Endothelial cell of umbilical vein (primary cell): ENCODE results near the gene PRMT1. TPM values are rescaled to one million over a fixed set of nuclear protein-coding genes. Genes with fewer than 3 reads are reported as not detected.

ENCODE experiments used
- BruUV-seq: library from RNA; stranded (reverse); fragments of 400-500 nt; replicated peaks from 2 replicates; lab custom pipeline; 2021; lab: Mats Ljungman, UMichigan
- CTCF ChIA-PET: fragments of 300-600, 350-600 bp; sonication (Branson Sonifier 250); formaldehyde crosslinking; loops from one replicate; lab custom pipeline; 2021; ENCODE audit warnings: antibody characterized with exemption, inconsistent platforms; lab: Charles Lee
- POLR2A ChIA-PET: fragments of 300-600, 350-600 bp; sonication (Branson Sonifier 250); formaldehyde crosslinking; loops from one replicate; lab custom pipeline; 2021; ENCODE audit warnings: antibody characterized with exemption, inconsistent platforms; lab: Charles Lee
- DNase-seq: peaks from one replicate; pipeline ENCODE4 v3.0.0-alpha.2; 2011; ENCODE audit warnings: low read depth, low spot score
- FAIRE-seq: peaks from 2 replicates; lab custom pipeline; 2011; peaks lifted over from hg19 to GRCh38; lab: Jason Lieb, UNC
- H2AFZ ChIP-seq: 2 replicates; pipeline ENCODE4 v1.6.0; 2012; ENCODE audit warnings: low read depth, low read length, control low read depth, inconsistent platforms
- H3K27ac ChIP-seq: 2 replicates; pipeline ENCODE4 v1.5.1; 2011; ENCODE audit warnings: low read depth, mild to moderate bottlenecking, control low read depth, low read length, moderate library complexity; ENCODE audit not compliant: insufficient read depth
- H3K27me3 ChIP-seq, 2 experiments: 2 replicates each; pipeline versions ENCODE4 v1.6.0 to v1.6.1; 2011; ENCODE audit warnings: low read length in 2 of 2, mixed read lengths in 1 of 2; ENCODE audit not compliant: control insufficient read depth in 2 of 2, insufficient read depth in 2 of 2
- H3K36me3 ChIP-seq, 2 experiments: 2 replicates in 1 of 2; 3 replicates in 1 of 2; pipeline ENCODE4 v1.5.1; 2011; ENCODE audit warnings: low read length in 2 of 2, mild to moderate bottlenecking in 1 of 2, moderate library complexity in 1 of 2; ENCODE audit not compliant: control insufficient read depth in 2 of 2, insufficient read depth in 2 of 2; ENCODE audit errors: extremely low read depth in 1 of 2
- H3K4me1 ChIP-seq: 3 replicates; pipeline ENCODE4 v1.5.1; 2011; ENCODE audit warnings: mild to moderate bottlenecking, low read length; ENCODE audit not compliant: control insufficient read depth, insufficient read depth; ENCODE audit errors: extremely low read depth
- H3K4me2 ChIP-seq: 2 replicates; pipeline ENCODE4 v1.6.1; 2011; ENCODE audit warnings: low read length, control low read depth, mixed read lengths; ENCODE audit not compliant: insufficient read depth
- H3K4me3 ChIP-seq, 3 experiments: fragments of 200-600 bp in 1 of 3; sonication (generic), shearing (Covaris generic) in 1 of 3; replicated peaks in 1 of 3; 2 replicates each; pipeline ENCODE4 v1.5.1; 2011 to 2016; ENCODE audit warnings: control low read depth in 3 of 3, low read length in 3 of 3, mild to moderate bottlenecking in 2 of 3, inconsistent platforms in 1 of 3, low read depth in 1 of 3, moderate library complexity in 1 of 3; ENCODE audit not compliant: insufficient read depth in 1 of 3
- H3K79me2 ChIP-seq: 2 replicates; pipeline ENCODE4 v1.6.0; 2012; ENCODE audit warnings: low read length, inconsistent platforms; ENCODE audit not compliant: control insufficient read depth, insufficient read depth
- H3K9ac ChIP-seq: replicated peaks from 2 replicates; pipeline ENCODE3; 2011; ENCODE audit warnings: low read length, control low read depth; ENCODE audit not compliant: insufficient read depth; ENCODE audit errors: extremely low read depth
- H3K9me1 ChIP-seq: replicated peaks from 3 replicates; pipeline ENCODE4 v1.6.0; 2011; ENCODE audit warnings: mild to moderate bottlenecking, low read length; ENCODE audit not compliant: control insufficient read depth, insufficient read depth; ENCODE audit errors: extremely low read depth
- H3K9me3 ChIP-seq: replicated peaks from 2 replicates; pipeline ENCODE4 v1.5.1; 2012; ENCODE audit warnings: low read length, inconsistent platforms; ENCODE audit not compliant: control insufficient read depth, insufficient read depth
- H4K20me1 ChIP-seq: replicated peaks from 2 replicates; pipeline ENCODE3; 2011; ENCODE audit warnings: mild to moderate bottlenecking, low read length; ENCODE audit not compliant: control insufficient read depth, insufficient read depth; ENCODE audit errors: extremely low read depth
- EZH2 ChIP-seq: IDR thresholded peaks from 2 replicates; pipeline ENCODE4 v1.6.1; 2012; ENCODE audit warnings: borderline replicate concordance, low read depth, mild to moderate bottlenecking, moderate library complexity, low read length, inconsistent platforms; ENCODE audit not compliant: severe bottlenecking
- FOS ChIP-seq: IDR thresholded peaks from 2 replicates; pipeline ENCODE4 v1.6.1; 2011; ENCODE audit warnings: mild to moderate bottlenecking, low read length, moderate library complexity, borderline replicate concordance; ENCODE audit not compliant: insufficient read depth
- JUN ChIP-seq: IDR thresholded peaks from 2 replicates; pipeline ENCODE4 v1.6.1; 2011; ENCODE audit warnings: borderline replicate concordance, low read depth; ENCODE audit not compliant: insufficient read length, insufficient read depth
- POLR2A ChIP-seq: IDR thresholded peaks from 2 replicates; pipeline ENCODE4 v1.6.1; 2012; ENCODE audit warnings: low read depth, mild to moderate bottlenecking, control low read depth, low read length
- POLR2AphosphoS5 ChIP-seq: IDR thresholded peaks from 2 replicates; pipeline ENCODE4 v1.6.1; 2012; ENCODE audit warnings: low read depth, mild to moderate bottlenecking, control low read depth, low read length, moderate library complexity; ENCODE audit not compliant: insufficient read depth
- dilution Hi-C: fragments of 300-500 bp; cut with MboI; formaldehyde crosslinking; loops from one replicate; pipeline ENCODE4 v1.15.0; 2019; ENCODE audit warnings: low sequenced_read_pairs; ENCODE audit not compliant: extremely low pct_ligation_motif_present
- intact Hi-C: fragments of 100-400 bp; cut with micrococcal nuclease; formaldehyde crosslinking; loops from one replicate; pipeline ENCODE4 v1.10.0; 2022
- polyA plus RNA-seq, 4 experiments: library from polyadenylated mRNA; depleted of rRNA in 3 of 4; stranded (reverse) in 3 of 4; unstranded in 1 of 4; fragments of >200 nt; gene quantifications; 2 replicates each; pipeline versions ENCODE4 v1.2.1 to v1.2.3, GENCODE V29; 2011 to 2012; ENCODE audit warnings: missing spikeins in 1 of 4
- total RNA-seq: library from RNA; stranded (reverse); gene quantifications from 2 replicates; pipeline ENCODE4 v1.2.3, GENCODE V29; 2021
- TF ChIP-seq, protein P1 (sequence below): IDR thresholded peaks from 2 replicates; pipeline ENCODE4 v1.6.1; 2011; ENCODE audit not compliant: insufficient read depth, insufficient read length

Gene PRMT1
- total and polyA plus RNA-seq, 2 donors (not counting 3 experiments of a cell fraction or from before 2014, with no cell fraction given) = 242 to 542 TPM

GRCh38 chr19:49691243-49692146, 14.4 kb downstream of the PRMT1 start:
- no peaks in the 10 kb centered on the region for H3K79me2 ChIP-seq
- intact Hi-C loops (loop anchor here (1.0 to 2.0 kb wide), 2 partner anchors 25 to 75 kb away; no protein-coding TSS in a partner anchor), dilution Hi-C loops (no loop called here)
- peak overlapping the region; percentile 6 for H3K9ac ChIP-seq
- peaks cover 40% of the 10 kb centered on the region for H3K4me1 ChIP-seq
- DNase-seq (peak; percentile 76), FAIRE-seq (no peak)
- H3K27ac ChIP-seq = no peak overlapping the region
- H3K27me3 ChIP-seq = no peaks in the 10 kb centered on the region
- peaks cover 0 to 6% of the 10 kb centered on the region in 2 experiments for H3K36me3 ChIP-seq
- ChIA-PET CTCF (interaction anchor here (1.5 to 2.9 kb wide), 2 partner anchors 11 to 111 kb away, joined by 3 to 9 read pairs; partner anchors contain the start of gene NOSIP), POLR2A (interaction anchor here (0.6 to 1.2 kb wide), 2 partner anchors 26 to 69 kb away, joined by 4 to 5 read pairs; no protein-coding TSS in a partner anchor)
- H3K9me3 ChIP-seq = no peaks in the 10 kb centered on the region
- H4K20me1 ChIP-seq = no peaks in the 10 kb centered on the region
- peak overlapping the region; percentile 87 for H3K4me2 ChIP-seq
- no peaks in the 10 kb centered on the region for H3K9me1 ChIP-seq
- H2AFZ ChIP-seq = peak overlapping the region; percentile 87
- TF ChIP-seq JUN = no peak
- TF ChIP-seq FOS = no peak
- peak; percentile 56 for TF ChIP-seq POLR2A
- TF ChIP-seq POLR2AphosphoS5 = peak; percentile 34
- TF ChIP-seq, protein P1, sequence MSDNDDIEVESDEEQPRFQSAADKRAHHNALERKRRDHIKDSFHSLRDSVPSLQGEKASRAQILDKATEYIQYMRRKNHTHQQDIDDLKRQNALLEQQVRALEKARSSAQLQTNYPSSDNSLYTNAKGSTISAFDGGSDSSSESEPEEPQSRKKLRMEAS = peak; percentile 25
- no peak for TF ChIP-seq EZH2
- no TSS peak for BruUV-seq
- peak overlapping the region; percentile 17 to 74 (median 59) for H3K4me3 ChIP-seq
